Cardiac ventricle fibroblast (primary cell): ENCODE data around the gene CTDP1. TPM values are rescaled to one million over a fixed set of nuclear protein-coding genes. Genes with fewer than 3 reads are reported as not detected.

Experiments
- total RNA-seq: library from RNA; depleted of rRNA; stranded (reverse); fragments of >200 nt; gene quantifications from 2 replicates; pipeline ENCODE4 v1.2.3, GENCODE V29; 2015

Gene CTDP1
- total RNA-seq: 15.4 and 18.1 TPM in 2 replicates

DNA sequence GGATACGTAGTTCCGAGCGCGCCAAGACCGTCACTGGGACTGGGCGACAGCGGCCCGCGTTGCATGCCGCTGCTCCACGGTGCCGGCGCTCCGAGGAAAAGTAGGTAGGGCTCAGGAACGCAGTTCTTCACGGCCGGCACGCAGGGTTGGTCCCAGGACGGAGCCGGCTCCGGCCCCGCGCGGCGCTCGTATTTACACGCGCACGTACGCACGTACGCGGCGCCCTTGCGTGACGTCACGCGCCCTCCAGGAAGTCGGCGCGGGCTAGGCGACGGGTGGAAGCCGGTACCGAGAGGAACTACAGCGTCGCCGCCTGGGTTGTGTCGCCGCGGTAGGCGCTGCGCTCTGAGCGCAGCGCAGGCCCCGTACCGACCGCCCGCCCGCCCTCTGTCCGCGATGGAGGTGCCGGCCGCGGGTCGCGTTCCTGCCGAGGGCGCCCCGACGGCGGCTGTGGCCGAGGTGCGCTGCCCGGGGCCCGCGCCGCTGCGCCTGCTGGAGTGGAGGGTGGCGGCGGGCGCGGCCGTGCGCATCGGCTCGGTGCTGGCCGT, at the start of gene CTDP1:
CTDP1 (plus strand) TSS at position 252 of the 548 bp plus-strand sequence; CDS start at position 397, 145 bp downstream.

GRCh38 chr18:79797518-79798345, 118.1 kb downstream of the CTDP1 start, which contains the start of gene KCNG2:
Gene KCNG2 (plus strand): TSS chr18:79797938. CDS start chr18:79863668, 65,730 bp downstream.

Other genes with a start within 250 kb of the CTDP1 start
- gene KCNG2, start 118.1 kb downstream of the CTDP1 start, total RNA-seq: 0.44 and 0.49 TPM in 2 replicates